Activated CD4-positive, alpha-beta T cell treated with anti-CD3 and anti-CD28 coated beads, Interleukin-2, amount 50 U/mL, for 48 hours (primary cell): ENCODE data around the gene LRRC36.

ENCODE experiments used
- DNase-seq, 2 experiments: peaks; one replicate each; pipeline ENCODE4 v3.0.0-alpha.2; 2020

The LRRC36 gene, protein sequence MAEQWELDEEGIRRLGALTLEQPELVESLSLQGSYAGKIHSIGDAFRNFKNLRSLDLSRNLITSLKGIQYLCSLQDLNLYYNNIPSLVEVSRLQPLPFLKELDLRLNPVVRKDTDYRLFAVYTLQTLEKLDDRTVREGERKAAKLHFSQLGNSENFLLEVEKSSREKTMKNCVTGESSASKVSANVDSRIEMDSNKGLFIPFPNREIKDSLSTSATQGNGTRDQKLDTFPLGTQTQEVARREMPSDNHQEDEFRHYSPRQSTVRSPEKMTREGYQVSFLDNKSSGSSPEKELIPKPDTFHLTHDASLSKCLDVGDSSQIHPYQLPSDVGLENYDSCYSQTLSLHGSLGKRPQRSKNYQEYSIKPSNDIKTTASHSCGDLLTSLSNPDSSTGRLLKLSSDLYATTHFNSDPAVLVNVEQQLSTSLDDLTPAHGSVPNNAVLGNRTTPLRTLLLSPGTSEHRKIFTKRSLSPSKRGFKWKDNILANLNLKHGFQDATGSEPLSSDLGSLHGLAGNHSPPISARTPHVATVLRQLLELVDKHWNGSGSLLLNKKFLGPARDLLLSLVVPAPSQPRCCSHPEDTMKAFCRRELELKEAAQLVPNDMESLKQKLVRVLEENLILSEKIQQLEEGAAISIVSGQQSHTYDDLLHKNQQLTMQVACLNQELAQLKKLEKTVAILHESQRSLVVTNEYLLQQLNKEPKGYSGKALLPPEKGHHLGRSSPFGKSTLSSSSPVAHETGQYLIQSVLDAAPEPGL

DNA sequence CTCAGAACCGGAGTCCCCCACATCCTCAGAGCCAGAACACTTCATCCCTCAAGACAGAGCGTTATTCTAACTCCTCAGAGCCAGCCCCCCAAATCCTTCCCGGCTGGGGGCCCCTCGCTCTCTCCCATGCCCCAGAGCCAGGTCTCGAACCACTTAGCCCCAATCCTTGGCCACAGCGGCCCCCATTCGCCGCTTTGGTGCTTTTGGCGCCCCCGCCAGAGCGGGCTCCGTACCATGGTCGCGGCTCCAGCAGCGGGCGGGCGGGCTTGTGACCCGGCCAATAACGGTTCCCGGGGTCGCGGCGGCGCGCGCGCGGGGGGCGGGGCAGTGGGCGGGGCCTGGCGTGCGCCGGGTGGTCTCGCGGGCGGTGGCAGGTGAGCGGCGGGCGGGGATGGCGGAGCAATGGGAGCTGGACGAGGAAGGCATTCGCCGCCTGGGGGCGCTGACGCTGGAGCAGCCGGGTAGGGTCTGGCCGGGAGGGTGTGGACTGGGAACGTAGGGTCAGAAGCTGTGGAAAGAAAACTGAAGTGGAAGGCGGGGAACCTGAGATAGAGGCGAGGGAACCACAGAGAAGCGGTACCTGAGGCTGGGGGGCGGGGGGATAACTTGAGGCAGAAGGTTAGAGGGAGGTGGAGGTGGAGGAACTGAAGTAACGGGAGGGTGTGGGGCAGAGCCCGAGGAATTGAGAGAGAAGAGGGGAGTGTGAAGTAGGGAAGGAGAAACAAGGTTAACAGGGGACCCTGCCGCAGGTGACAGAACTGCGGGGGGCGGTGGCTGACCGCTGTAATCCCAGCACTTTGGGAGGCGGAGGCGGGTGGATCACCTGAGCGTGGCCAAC lies at the start of gene LRRC36, which contains the start of gene KCTD19:
Gene LRRC36 (plus strand): TSS at position 344 of the 838 bp plus-strand sequence. CDS start 48 bp downstream, at position 392.
Gene KCTD19 (minus strand): TSS at position 270 of the 838 bp plus-strand sequence. CDS start 34 bp downstream, at position 236.
- peak; percentile 76 to 79 for DNase-seq

DNA sequence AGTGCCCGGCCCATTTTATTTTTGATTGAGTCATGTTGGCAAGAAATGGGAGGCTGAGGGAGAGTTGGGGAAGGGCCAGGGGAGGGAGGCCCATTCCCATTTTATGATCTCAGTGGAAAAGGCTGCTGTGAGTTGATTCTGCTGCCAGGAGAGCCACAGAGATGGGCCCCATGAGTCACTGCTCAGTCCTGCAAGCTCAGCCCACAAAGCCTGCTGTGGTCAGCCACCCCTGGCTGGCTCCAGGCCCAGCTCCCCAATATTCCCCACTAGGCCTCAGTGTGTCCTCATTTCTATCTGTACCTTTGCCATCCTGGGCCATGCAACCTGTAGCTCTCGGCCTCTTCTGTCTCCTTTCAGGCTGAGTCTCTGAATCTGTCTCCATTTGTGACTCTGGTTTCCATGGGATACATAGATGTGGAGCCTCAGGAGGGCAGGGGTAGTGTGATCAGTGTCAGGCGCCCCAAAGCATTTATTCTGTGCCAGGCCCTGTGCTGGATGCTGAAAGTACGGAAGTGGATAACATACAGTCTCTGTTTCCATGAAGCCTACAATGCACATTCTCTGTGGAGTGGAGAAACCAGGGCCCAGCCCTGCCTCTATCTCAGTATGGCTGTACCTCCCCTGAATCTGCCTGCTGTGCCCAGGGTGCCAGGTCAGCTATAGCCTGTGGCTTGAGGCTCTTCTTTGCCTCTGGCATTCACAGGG lies 49.2 kb upstream of the LRRC36 start:
- DNase-seq = peak; percentile 53 to 68

DNA sequence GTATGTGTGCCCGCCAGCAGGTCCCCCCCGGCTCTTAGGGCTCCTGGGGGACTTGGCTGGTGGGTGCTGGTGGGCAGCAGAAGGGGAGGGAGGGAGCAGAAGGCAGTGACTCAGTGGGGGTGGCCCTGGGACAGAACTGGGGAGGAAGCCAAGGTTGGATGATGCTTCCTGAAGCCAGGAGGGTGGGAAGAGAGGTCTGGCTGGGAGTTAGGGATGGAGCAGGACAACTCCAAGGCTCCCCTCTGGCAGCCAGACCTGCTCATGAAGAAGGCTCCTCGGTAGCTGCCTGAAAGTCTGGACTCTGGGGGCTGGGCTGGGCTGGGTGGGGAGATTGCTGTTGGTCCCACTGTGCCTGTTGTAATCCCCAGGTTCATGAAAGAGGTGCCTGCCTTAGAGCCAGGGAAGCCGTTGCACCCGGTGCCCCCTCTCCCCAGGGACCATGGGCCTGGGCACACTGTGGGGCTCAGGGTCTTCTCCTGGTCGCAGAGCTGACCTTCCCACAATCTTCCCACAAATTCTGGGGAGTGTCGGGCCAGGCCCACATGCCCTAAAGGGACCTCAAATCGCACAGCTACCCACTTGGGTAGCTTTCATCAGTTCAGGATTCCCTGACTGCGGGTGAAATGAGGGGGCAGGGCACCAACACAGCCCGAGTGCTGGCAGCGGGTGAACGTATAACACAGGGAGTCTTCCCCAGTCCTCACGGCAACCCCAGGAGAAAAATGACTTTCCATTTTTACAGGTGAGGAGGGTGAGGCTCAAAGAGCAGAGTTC lies 48.4 kb upstream of the LRRC36 start:
- DNase-seq = peak; percentile 11 to 27

DNA sequence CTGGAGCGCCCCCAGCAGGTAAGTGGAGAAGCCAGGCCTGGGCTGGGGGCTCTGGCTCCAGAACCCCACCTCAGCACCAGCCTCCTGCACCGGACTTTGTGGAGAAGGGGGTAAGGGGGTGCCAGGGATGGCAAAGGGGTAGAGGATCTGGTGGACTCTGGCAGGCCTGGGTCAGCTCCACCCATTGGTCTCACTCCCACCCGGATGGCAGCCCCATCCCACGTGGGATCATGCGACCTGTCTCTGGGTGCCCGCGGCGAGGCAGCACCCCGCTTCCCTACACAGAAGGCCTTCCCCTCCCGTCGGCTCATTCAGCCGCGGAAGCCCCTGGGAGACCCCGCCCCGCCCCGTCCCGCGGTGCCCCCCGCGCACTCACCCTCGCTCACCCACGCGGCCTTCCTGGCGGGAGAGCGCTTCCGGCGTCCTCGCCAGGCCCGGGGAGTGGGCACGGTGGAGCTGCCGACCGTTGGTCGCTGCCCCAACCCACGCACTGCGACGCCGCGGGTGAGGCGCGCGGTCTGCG lies 47.8 kb upstream of the LRRC36 start:
- DNase-seq = peak; percentile 64 to 74

- DNase-seq = peak; percentile 83 to 86
Observed at GRCh38 chr16:67279296-67280089, 47.1 kb upstream of the LRRC36 start, which contains the start of gene PLEKHG4. Gene PLEKHG4, plus strand, starts transcription at chr16:67279532. Its CDS starts 513 bp downstream, at chr16:67280045.

DNA sequence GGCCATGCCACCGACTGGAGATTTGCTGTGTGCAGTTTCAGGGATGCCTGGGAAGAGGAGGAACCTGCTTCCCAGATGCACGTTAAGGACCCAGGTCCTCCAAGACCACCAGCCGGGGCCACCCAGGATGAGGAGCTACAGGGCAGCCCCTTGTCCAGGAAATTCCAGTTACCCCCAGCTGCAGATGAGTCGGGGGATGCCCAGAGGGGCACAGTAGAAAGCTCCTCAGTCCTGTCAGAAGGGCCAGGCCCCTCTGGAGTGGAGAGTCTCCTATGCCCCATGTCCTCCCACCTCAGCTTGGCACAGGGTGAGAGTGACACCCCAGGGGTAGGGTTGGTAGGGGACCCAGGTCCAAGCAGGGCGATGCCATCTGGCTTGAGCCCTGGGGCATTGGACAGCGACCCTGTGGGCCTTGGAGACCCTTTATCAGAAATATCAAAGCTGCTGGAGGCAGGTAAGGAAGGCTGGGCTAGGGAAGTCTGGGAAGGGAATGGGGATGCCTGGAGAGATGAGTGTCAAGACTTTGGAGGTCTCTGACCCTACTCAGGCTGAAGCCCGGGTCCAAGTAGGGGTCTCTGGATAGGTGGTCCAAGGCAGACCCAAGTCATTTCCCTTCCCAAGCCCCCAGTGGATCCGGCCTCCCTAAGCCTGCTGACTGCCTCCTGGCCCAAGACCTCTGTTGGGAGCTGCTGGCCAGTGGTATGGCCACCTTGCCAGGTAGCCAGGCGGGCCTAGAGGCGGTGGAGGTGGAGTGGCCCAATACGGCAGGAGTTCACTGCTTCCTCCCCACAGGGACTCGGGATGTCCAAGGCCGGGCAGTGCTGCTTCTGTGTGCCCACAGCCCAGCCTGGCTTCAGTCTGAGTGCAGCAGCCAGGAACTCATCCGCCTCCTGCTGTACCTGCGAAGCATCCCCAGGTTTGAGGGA lies 46.3 kb upstream of the LRRC36 start:
- DNase-seq = no peak

DNA sequence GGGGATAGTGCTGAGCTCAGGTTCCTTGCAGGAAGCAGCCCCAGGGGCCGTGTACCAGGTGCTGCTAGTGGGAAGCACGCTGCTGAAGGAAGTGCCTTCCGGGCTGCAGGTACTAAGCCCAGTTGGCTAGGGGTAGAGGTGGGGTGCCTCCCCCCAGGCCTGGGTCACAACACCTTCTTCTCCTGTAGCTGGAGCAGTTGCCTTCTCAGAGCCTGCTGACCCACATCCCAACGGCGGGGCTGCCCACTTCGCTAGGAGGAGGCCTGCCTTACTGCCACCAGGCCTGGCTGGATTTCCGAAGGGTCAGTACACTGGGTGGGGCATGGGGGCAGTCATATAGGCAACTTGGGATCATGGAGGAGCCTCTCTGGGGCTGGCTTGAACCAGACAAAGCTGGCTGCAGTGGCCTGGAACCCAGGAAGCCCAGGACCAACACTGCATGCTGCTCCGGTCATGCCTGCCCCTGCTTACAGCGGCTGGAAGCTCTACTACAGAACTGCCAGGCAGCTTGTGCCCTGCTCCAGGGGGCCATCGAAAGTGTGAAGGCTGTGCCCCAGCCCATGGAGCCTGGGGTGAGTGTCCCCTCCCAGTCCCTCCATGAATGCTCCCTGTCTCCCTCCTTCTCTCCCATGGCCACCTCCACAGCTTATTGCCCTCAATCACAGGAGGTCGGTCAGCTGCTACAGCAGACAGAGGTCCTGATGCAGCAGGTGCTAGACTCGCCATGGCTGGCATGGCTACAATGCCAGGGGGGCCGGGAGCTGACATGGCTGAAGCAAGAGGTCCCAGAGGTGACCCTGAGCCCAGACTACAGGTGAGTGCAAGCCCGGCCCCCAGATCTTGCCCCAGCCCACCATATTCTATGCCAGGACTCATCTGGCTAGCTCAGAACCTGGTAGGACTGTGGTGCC lies 44.8 kb upstream of the LRRC36 start:
- DNase-seq = no peak

- no peak for DNase-seq
Observed at GRCh38 chr16:67282447-67282805, 44.2 kb upstream of the LRRC36 start.

DNA sequence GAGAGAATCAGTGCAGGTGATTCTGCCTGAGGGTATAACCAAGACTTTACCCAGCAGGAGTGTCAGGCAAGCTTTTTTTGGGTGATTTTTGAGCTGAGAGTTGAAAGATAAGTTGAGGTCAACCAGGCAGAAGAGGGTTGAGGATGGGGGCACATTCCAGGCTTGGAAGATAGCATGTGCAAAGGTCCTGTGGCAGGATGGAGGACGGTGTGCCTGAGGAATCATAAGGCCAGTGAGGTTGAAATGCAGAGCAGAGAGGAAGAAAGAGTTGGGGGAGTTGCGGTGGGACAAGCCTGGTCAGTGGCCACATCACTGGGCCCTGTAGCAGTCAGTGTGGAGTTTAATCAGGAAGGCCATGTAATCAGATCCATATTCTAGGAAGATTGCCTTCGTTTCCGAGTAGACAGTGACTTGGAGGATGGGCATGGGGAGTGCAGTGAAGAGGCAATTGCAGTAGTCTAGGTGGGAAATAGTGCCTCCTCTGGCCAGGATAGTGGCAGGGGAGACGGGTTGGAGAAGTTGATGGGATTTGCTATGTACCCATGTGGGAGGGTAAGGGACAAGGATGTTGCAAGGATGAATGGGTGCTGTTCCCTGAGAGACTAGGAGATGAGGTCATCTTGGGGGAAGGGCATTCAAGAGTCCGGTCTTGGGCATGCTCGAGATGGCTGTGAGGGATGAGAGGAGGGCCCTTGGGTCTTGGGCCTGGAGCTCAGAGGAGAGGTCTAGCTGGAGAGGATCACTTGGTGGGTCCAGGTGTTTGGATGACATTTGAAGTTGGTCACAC lies 43.4 kb upstream of the LRRC36 start:
- no peak for DNase-seq

DNA sequence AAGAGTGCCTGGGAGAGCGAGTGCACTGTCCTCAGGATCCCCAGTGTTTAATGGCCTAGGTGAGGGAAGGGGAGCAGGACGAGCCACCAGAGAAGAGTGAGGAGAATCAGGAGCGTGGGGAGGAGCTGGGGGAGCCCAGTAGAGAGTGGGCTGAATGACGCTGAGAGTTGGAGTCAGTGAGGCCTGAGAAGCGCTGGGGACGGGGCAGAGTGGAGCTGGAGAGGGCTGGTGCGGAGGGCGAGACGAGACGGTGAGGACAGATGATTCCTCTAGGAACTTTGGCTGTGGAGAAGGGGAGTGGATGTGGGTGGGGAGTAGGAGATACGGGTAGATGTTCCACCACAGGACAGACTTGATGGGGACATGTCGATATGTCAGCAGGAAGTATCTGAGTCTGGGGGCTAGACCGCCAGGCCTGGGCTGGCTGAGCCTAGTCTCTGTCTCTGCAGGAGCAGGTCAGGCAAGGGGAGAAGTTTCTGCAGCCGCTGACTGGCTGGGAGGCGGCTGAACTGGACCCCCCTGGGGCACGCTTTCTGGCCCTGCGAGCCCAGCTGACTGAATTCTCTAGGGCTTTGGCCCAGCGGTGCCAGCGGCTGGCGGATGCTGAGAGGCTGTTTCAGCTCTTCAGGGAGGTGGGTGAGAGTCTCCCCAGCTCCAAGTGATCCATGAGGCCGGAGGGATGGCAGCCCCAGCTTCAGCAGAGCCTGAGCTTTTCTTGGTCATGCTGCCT lies 42.6 kb upstream of the LRRC36 start:
- DNase-seq = no peak

DNA sequence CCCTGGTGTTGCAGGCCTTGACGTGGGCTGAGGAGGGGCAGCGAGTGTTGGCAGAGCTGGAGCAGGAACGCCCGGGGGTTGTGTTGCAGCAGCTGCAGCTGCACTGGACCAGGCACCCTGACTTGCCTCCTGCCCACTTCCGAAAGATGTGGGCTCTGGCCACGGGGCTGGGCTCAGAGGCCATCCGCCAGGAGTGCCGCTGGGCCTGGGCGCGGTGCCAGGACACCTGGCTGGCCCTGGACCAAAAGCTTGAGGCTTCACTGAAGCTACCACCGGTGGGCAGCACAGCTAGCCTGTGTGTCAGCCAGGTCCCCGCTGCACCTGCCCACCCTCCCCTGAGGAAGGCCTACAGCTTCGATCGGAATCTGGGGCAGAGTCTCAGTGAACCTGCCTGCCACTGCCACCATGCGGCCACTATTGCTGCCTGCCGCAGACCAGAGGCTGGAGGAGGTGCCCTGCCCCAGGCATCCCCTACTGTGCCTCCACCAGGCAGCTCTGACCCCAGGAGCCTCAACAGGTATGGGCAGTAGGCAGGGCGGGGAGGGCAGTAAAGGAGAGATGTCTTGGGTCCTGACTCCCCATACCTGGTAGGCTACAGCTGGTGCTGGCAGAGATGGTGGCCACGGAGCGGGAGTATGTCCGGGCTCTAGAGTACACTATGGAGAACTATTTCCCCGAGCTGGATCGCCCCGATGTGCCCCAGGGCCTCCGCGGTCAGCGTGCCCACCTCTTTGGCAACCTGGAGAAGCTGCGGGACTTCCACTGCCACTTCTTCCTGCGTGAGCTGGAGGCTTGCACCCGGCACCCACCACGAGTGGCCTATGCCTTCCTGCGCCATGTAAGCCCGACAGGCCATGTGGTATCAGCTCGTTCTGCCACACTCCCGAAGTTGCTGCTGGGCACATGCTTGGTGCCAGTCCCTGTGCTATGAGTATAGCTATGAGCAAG lies 41.6 kb upstream of the LRRC36 start:
- no peak for DNase-seq

- no peak for DNase-seq
Observed at GRCh38 chr16:67286441-67287235, 40.0 kb upstream of the LRRC36 start.

GRCh38 chr16:67287960-67288359 lies 38.7 kb upstream of the LRRC36 start:
- DNase-seq = no peak

- no peak for DNase-seq
Observed at GRCh38 chr16:67291461-67291860, 35.2 kb upstream of the LRRC36 start.
